CD14-positive monocyte (primary cell): Measurements from ENCODE around the gene MALRD1. TPM values are rescaled to one million over a fixed set of nuclear protein-coding genes. Genes with fewer than 3 reads are reported as not detected.

Experiments used
- DNase-seq, 3 donors: peaks; one replicate each; pipeline ENCODE4 v3.0.0-alpha.2; 2011 to 2022
- H2AFZ ChIP-seq: 2 replicates; pipeline ENCODE4 v1.6.0; 2012; ENCODE audit warnings: mild to moderate bottlenecking, low read depth, low read length, inconsistent platforms; ENCODE audit not compliant: insufficient read depth, poor library complexity, severe bottlenecking
- H3K27ac ChIP-seq, 2 donors: 1 replicate in 1 of 2; 2 replicates in 1 of 2; pipeline ENCODE4 v1.5.1; 2012 to 2013; ENCODE audit warnings: low read length in 2 of 2, control low read depth in 1 of 2, inconsistent platforms in 1 of 2, low read depth in 1 of 2, mild to moderate bottlenecking in 1 of 2
- H3K27me3 ChIP-seq, 2 donors: one replicate each; pipeline versions ENCODE4 v1.6.0 to v1.6.1; 2011 to 2013; ENCODE audit warnings: low read length in 2 of 2; ENCODE audit not compliant: control insufficient read depth in 2 of 2, insufficient read depth in 2 of 2
- H3K36me3 ChIP-seq, 2 donors: replicated peaks in 1 of 2; 1 replicate in 1 of 2; 2 replicates in 1 of 2; pipeline versions ENCODE4 v1.5.1 to v1.6.1; 2012 to 2013; ENCODE audit warnings: low read length in 2 of 2, control low read depth in 1 of 2, inconsistent platforms in 1 of 2, mild to moderate bottlenecking in 1 of 2; ENCODE audit not compliant: insufficient read depth in 2 of 2, control insufficient read depth in 1 of 2
- H3K4me1 ChIP-seq, 2 donors: 1 replicate in 1 of 2; 2 replicates in 1 of 2; pipeline versions ENCODE4 v1.5.1 to v1.6.1; 2012 to 2013; ENCODE audit warnings: low read length in 2 of 2, control low read depth in 1 of 2, inconsistent platforms in 1 of 2, mild to moderate bottlenecking in 1 of 2, moderate library complexity in 1 of 2; ENCODE audit not compliant: insufficient read depth in 2 of 2, control insufficient read depth in 1 of 2
- H3K4me2 ChIP-seq: replicated peaks from 2 replicates; pipeline ENCODE3; 2012; ENCODE audit warnings: low read length, moderate library complexity, mild to moderate bottlenecking; ENCODE audit not compliant: poor library complexity, severe bottlenecking; ENCODE audit errors: extremely low read depth
- H3K4me3 ChIP-seq, 3 experiments: fragments of 200-600 bp in 1 of 3; sonication (generic) in 1 of 3; replicated peaks in 1 of 3; 1 replicate in 2 of 3; 2 replicates in 1 of 3; pipeline ENCODE4 v1.5.1; 2011 to 2013; ENCODE audit warnings: low read length in 3 of 3, mild to moderate bottlenecking in 3 of 3, control low read depth in 2 of 3, low read depth in 2 of 3, inconsistent platforms in 1 of 3, moderate library complexity in 1 of 3
- H3K79me2 ChIP-seq: 2 replicates; pipeline ENCODE4 v1.6.0; 2012; ENCODE audit warnings: mild to moderate bottlenecking, control low read depth, inconsistent platforms, low read length, moderate library complexity; ENCODE audit not compliant: insufficient read depth
- H3K9ac ChIP-seq: 2 replicates; pipeline ENCODE4 v1.6.0; 2017; ENCODE audit warnings: low read length, mild to moderate bottlenecking; ENCODE audit not compliant: insufficient read depth, poor library complexity, severe bottlenecking
- H3K9me3 ChIP-seq, 2 donors: replicated peaks in 1 of 2; 1 replicate in 1 of 2; 2 replicates in 1 of 2; pipeline versions ENCODE4 v1.5.1 to v1.6.1; 2012 to 2013; ENCODE audit warnings: low read length in 2 of 2, control low read depth in 1 of 2; ENCODE audit not compliant: control insufficient read depth in 1 of 2, insufficient read depth in 1 of 2
- H4K20me1 ChIP-seq: 2 replicates; pipeline ENCODE4 v1.6.0; 2012; ENCODE audit warnings: mild to moderate bottlenecking, low read length, control low read depth, moderate library complexity; ENCODE audit not compliant: insufficient read depth
- H3K27ac Mint-ChIP-seq, 7 donors: one replicate each; pipeline ENCODE4 v1.8.0; 2020; ENCODE audit warnings: mild to moderate bottlenecking in 7 of 7, mixed read lengths in 7 of 7, moderate library complexity in 6 of 7, inconsistent platforms in 2 of 7
- H3K27me3 Mint-ChIP-seq, 3 donors: one replicate each; pipeline ENCODE4 v1.8.0; 2021 to 2022; ENCODE audit warnings: low read depth in 3 of 3, mild to moderate bottlenecking in 3 of 3, mixed read lengths in 3 of 3, moderate library complexity in 3 of 3, inconsistent platforms in 1 of 3
- H3K36me3 Mint-ChIP-seq, 2 donors: one replicate each; pipeline ENCODE4 v1.8.0; 2020; ENCODE audit warnings: mixed read lengths in 2 of 2, inconsistent platforms in 1 of 2, mild to moderate bottlenecking in 1 of 2
- H3K4me1 Mint-ChIP-seq: one replicate; pipeline ENCODE4 v1.8.0; 2020; ENCODE audit warnings: mild to moderate bottlenecking, mixed read lengths
- H3K4me3 Mint-ChIP-seq, 2 donors: one replicate each; pipeline ENCODE4 v1.8.0; 2020; ENCODE audit warnings: mild to moderate bottlenecking in 2 of 2, mixed read lengths in 2 of 2, moderate library complexity in 1 of 2
- H3K9me3 Mint-ChIP-seq, 7 donors: one replicate each; pipeline ENCODE4 v1.8.0; 2020 to 2022; ENCODE audit warnings: mixed read lengths in 7 of 7, mild to moderate bottlenecking in 6 of 7, moderate library complexity in 6 of 7, inconsistent platforms in 2 of 7
- CTCF ChIP-seq: fragments of 200-600 bp; IDR thresholded peaks from one replicate; pipeline ENCODE4 v1.8.0; 2022; ENCODE audit warnings: antibody characterized with exemption, mild to moderate bottlenecking
- WGBS: methylation state at CpG from one replicate; pipeline ENCODE4 v1.1.5; 2013; ENCODE audit warnings: missing lambda C conversion rate; ENCODE audit not compliant: insufficient coverage; 5-methylcytosine and 5-hydroxymethylcytosine counted together
- intact Hi-C, 2 donors: fragments of 100-400 bp; cut with micrococcal nuclease; formaldehyde crosslinking; loops; one replicate each; pipeline versions ENCODE4 v1.15.0 to v1.15.1; 2023
- polyA plus RNA-seq, 3 donors: library from polyadenylated mRNA; depleted of rRNA in 1 of 3; unstranded in 2 of 3; stranded (reverse) in 1 of 3; fragments of 300-500 nt in 2 of 3; fragments of >200 nt in 1 of 3; fragmentation: Illumina TruSeq in 2 of 3; gene quantifications; 1 replicate in 2 of 3; 2 replicates in 1 of 3; pipeline ENCODE4 v1.2.3, GENCODE V29; 2012 to 2021

Gene MALRD1
- polyA plus RNA-seq, 3 donors = not detected

- intact Hi-C loops = no loop called here
- Histone ChIP-seq H2AFZ (no peak overlapping the region), H3K4me2 (no peak overlapping the region), H3K9me3 (no peaks in the 10 kb centered on the region), H3K27me3 (no peaks in the 10 kb centered on the region), H3K36me3 (no peaks in the 10 kb centered on the region), H3K27ac (no peak overlapping the region), H3K79me2 (no peaks in the 10 kb centered on the region), H4K20me1 (no peaks in the 10 kb centered on the region), H3K9ac (no peak overlapping the region), H3K4me1 (no peaks in the 10 kb centered on the region), H3K4me3 (no peak overlapping the region)
- no peak for TF ChIP-seq CTCF
- H3K9me3 Mint-ChIP-seq = peaks cover 0 to 4% (median 3%) of the 10 kb centered on the region in 7 donors
- DNase-seq = no peak
- WGBS = no CpG with 5 or more reads among the region's 7 CpGs
- peaks cover 0 to 1% (median 0%) of the 10 kb centered on the region in 3 donors for H3K27me3 Mint-ChIP-seq
- no peaks in the 10 kb centered on the region for H3K4me1 Mint-ChIP-seq
- no peaks in the 10 kb centered on the region for H3K36me3 Mint-ChIP-seq
- H3K4me3 Mint-ChIP-seq = no peak overlapping the region
- no peak overlapping the region for H3K27ac Mint-ChIP-seq
These were observed 23.3 kb downstream of the MALRD1 start for GRCh38 chr10:19071946-19072345.

GRCh38 chr10:19077276-19077675 lies 28.7 kb downstream of the MALRD1 start:
- no peaks in the 10 kb centered on the region for H3K36me3 Mint-ChIP-seq
- no peak overlapping the region for H3K4me3 Mint-ChIP-seq
- H4K20me1 ChIP-seq = no peaks in the 10 kb centered on the region
- DNase-seq = no peak
- no peaks in the 10 kb centered on the region for H3K4me1 ChIP-seq
- H3K27me3 Mint-ChIP-seq = peaks cover 0 to 1% (median 0%) of the 10 kb centered on the region in 3 donors
- no peak overlapping the region for H3K9ac ChIP-seq
- H3K9me3 Mint-ChIP-seq = peaks cover 0 to 11% (median 4%) of the 10 kb centered on the region in 7 donors
- no peak overlapping the region for H3K4me2 ChIP-seq
- intact Hi-C loops = no loop called here
- H2AFZ ChIP-seq = no peak overlapping the region
- H3K4me1 Mint-ChIP-seq = no peaks in the 10 kb centered on the region
- no peak overlapping the region for H3K27ac Mint-ChIP-seq
- no peaks in the 10 kb centered on the region for H3K27me3 ChIP-seq
- no peak for TF ChIP-seq CTCF
- H3K27ac ChIP-seq = no peak overlapping the region
- H3K9me3 ChIP-seq = no peaks in the 10 kb centered on the region
- H3K79me2 ChIP-seq = no peaks in the 10 kb centered on the region
- no peaks in the 10 kb centered on the region for H3K36me3 ChIP-seq
- H3K4me3 ChIP-seq = no peak overlapping the region
